HG03139 (cell line): Measurements from ENCODE around the gene PLA2G2C.
"Not testable (repeated sequence)": the region's sequence is repeated elsewhere in the genome, so short reads cannot be mapped to it uniquely, and the experiment has no call there.

Source experiments
- ATAC-seq: cut with Tn5 transposase; IDR thresholded peaks from one replicate; pipeline ENCODE4 v1.9.1; 2021; ENCODE audit not compliant: unreplicated experiment

The PLA2G2C gene

DNA sequence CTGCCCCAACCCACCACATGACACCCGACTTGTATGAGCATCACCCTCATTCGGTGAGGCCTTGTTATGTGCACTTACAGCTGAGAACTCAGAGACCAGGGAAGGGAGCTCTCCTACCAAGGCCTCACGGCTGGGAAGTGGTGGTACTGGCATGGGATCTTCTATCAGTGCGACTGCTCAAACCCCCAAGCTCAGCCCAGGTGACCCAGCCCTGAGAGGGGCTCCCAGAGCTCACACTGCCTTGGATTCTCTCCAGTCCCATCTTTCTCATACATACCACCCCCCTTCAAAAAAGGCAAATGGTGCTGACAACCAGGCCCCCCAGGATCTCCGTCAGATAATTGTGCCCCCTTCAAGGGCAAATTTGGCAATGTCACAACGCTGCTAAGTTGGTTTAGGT is 48.0 kb downstream of the PLA2G2C start:
- no peak for ATAC-seq

DNA sequence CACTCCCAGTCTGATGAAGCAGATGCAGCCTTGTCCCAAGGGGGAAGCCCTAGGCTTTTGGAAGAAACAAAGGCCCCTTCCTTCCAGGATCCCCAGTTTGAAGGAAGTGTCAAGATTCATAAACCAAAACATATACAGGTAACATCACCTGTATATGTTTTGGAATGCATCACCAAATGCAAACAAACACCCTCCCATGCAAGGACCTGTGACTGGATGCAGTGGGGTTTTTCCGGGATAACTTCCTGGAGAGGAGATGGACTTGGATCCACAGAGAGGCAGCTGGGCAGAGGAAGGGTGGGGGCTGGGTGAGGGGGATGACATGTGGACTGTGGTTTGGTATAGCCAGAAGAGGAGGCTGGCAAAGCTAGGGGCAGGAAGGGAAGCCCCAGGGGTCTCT is 48.7 kb downstream of the PLA2G2C start:
- no peak for ATAC-seq

DNA sequence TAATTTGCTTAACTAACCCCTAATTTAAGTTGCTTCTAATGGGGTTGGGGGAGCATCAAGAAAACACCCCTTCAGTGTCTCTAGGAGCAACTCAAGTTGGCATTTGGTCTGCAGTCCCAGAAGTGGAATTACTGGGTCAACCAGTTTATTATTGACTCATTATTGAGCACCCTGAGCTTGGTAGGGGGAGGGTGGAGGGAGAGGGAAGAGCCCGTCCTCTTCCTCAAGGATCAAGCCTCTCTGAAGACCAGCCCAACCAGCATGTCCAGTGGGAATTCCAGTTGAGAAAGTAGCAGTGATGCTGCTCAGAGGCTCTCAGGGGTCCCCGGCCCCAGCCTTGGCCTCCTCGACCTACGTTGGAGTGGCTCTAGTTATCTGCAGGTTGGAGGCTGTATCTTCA is 49.3 kb downstream of the PLA2G2C start:
- ATAC-seq = no peak

DNA sequence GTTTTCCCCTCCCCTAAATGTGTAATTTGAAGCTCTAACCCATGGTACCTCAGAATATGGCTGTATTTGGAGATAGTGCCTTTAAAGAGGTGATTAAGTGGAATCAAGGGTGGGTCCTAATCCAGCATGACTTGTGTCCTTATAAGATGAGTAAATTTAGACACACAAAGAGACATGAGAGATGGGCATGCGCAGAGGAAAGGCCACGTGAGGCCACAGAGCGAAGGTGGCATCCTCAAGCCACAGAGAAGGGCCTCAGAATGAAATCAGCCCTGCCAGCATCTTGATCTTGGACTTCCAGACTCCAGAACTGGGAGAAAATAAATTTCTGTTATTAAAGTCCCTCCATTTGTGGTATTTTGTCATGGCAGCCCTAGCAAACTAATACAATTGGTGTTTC is 50.1 kb downstream of the PLA2G2C start:
- no peak for ATAC-seq

DNA sequence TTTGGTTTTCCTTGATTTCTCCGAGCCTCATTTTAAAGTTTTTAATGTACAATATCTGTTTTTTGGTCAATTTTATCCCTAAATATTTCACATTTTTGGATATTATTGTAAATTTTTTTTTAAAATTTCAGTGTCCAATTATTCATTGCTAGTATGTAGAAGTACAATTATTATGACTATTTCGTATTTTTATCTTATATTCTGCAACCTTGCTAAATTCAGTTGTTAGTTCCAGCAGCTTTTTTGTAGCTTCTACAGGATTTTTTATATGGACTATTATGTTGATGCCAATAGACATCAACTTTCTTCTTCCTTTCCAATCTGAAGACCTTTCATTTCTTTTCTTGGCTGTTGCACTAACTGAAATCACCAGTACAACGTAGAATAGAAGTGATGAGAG is 51.3 kb downstream of the PLA2G2C start:
- ATAC-seq = no peak

DNA sequence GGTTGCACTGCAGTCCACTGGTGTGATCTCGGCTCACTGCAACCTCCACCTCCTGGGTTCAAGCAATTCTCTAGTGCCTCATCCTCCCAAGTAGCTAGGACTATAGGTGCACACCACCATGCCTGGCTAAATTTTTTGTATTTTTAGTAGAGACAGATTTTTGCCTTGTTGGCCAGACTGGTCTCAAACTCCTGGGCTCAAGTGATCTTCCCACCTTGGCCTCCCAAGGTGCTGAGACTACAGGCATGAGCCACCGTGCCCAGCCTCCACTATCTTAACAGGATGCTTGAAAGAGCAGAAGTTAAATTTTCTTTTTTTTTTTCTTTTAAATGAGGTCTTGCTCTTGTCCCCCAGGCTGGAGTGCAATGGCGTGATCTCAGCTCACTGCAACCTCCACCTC is 55.8 kb downstream of the PLA2G2C start:
- ATAC-seq = not testable (repeated sequence)

DNA sequence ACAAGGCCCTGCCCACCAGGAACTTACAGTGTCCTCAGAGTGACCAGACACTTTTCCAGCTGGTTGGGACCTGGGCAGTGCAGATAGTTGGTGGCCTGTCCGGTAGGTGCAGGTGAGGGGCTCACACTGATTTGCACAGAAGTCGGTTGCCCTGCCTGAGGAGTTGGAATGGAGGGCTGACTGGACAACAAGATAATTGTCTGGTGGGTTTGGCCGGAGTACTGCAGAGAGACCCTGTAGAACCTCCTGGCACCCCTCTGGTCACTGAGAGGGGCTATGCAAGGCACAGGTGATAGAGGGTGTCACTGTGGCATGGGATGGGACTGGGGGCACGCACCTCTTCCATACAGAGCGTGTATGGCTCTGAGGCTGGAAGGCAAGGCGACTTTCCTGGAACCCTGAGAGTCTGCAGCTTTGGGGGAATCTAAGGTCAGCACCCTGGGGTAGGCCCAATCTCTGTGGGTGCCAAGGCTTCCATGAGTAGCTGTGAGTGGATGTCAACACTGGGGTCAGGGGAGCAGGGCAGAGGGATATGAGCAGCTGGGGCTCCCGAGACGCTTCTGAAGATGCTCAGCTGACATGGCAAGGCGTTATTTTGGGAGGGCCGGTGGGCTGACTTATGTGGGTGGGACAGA is 59.4 kb downstream of the PLA2G2C start:
- no peak for ATAC-seq

DNA sequence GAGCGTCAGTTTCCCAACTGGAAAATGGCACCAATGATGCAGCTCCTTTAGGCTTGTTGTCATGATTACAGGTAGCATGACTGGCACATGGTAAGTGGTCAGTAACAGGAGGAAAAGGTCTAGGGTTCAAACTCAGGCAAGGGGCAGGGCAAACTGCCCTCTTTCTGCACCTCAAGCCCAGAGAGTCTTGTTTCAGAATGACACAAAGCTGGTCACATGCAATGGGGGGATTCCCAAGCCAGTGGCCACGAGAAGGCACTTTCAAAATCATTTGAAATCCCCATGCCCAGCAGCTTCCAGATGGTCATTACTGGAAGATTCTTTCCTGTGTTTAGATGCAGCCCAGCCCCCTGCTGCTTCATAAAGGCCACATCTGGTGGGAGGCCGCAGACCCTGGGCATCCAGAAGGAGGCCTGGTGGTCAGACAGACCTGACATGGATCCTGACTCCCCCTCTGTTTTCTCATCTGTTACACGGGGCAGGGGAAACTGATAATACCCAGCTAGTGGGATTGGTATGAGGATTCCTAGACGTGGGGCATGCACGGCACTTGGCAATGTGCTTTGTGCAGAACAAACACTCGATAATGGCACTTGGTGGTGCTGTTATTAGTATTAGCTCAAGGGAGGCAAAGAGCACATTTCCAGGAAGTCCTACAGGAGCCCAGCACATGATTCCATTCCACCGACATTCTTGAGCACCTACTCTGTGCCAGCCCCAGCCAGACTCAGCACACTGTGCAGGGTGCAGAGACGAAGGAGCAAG is 60.1 kb downstream of the PLA2G2C start:
- ATAC-seq = no peak

DNA sequence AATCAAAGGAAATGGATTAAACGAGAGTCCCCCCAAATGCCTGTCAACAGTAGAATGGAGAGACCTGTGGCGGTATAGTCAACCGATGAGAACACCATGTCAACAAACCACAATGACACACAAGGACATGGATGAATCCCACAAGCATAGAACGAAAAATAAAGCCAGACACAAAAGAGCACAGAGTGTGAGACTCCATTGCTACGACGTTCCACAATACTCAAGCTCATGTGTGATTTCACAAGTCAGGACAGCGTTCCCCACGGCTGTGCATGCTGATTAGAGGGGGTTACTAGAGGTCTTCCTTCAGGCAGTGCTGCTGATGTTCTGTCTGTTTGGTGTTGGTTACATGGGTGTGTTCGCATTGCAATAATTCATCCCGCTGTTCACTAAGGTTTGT is 61.2 kb downstream of the PLA2G2C start:
- ATAC-seq = no peak

DNA sequence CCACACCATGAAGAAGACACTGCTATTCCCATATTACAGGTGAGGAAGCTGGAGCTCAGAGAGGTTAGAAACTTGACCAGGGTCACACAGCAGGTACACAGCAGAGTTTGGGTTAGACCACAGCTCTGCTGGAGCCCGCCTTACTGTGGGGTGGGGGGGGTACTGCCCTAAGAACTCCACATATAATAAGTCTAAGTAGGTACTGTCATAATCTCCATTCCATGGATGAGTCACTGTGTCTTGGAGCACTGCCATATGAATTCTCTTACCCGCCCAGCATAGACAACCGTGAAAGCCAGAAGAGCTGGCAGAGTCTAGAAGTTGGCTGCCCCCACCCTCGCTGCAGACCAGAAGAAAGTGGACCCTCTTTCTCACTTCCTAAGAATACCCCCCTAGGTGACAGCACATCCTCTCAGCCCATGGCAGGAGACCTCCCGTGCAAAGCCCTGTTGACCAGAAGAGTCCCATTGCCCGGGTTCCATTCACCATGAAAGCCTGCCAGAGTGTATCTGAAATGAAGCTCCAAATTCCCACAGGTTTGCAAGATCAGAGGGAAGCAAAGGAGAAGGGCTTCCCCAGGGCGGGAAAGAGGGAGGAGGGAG is 61.8 kb downstream of the PLA2G2C start:
- ATAC-seq = no peak

DNA sequence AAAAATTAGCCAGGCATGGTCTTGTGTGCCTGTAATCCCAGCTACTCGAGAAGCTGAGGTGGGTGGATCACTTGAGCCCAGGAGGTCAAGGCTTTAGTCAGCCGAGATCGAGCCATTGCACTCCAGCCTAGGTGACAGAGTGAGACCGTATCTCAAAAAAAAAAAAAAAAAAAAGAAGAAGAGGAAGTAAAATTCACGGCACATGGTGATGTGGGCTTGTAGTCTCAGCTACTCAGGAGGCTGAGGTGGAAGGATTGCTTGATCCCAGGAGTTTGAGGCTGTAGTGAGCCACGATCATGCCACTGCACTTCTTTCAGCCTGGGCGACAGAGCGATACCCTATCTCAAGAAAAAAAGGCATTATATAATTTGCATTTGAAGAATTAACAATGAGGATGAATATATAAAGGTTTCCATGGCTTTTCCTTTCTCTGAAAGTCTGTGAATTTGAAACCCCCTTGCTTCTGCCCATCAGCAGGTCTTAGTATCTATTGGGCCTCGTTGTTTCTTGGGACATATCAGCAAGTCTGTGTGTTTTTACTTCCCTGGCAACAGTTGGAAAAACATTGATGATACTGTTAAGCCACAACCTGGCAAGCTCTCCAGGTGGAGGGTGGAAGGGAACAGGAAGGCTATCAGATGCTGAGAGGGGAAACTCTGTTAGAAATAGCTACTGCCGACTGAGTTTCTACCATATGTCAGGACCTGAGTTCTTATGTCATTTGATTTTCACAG is 62.4 kb downstream of the PLA2G2C start:
- no peak for ATAC-seq

DNA sequence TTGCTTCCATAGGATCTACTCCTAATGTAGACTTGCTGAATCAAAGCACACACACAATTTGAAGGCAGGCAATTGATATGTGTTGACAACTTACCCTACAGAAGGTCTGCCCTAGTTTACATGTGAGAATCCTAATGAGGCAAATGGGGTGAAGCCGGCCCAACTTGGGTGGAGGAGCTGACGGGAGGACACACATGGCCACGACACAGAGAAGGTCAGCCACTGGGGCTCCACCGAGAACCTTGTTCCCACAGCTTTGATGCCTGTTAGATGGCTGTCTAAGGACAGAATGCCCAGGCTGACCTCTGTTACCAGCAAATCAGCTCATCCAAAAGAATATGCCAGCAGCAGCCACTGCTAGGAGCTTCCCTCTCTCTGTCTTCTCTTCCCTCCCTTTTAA is 65.5 kb downstream of the PLA2G2C start:
- no peak for ATAC-seq

DNA sequence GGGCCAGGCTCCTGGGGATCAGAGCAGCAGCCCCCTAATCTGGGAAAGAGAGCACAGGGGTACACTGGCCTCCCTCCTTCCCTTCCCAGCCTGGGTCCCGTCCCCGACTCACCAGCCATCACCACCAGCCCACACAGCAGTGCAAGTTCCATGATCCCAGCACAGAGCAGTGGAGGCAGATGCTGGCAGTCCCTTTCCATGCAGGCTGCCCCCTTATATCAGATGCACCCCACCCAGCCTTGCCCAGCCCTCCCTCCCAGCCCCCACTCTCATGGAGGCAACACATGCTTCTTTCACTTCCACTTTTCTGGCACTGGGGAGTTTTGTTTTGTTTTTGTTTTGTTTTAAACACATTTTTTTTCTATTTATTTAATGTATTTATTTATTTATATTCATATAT is 67.0 kb downstream of the PLA2G2C start, which contains the start of gene PLA2G2D:
Gene PLA2G2D, minus strand, starts transcription at position 190 of the 400 bp plus-strand sequence. Its CDS starts 38 bp downstream, at position 152.
- ATAC-seq = no peak

DNA sequence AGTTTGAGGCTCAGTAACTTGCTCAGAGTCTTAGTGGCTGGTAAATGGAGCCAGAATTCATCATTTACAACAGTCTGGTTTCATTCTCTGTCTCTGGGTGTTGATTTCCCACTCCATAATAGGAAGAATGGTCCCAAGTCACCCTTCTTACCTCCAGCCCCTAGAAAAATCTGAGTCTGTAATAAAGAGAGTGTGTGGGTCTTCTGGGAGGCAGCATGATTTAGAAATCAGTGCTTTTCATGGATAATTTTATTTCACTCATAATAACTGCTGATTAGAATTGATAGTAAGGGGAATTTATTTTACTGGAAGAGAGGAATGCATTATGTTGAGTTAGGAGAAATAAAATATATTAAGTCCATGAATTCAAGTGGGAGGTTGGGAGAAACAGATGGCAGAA is 69.1 kb downstream of the PLA2G2C start:
- ATAC-seq = no peak

DNA sequence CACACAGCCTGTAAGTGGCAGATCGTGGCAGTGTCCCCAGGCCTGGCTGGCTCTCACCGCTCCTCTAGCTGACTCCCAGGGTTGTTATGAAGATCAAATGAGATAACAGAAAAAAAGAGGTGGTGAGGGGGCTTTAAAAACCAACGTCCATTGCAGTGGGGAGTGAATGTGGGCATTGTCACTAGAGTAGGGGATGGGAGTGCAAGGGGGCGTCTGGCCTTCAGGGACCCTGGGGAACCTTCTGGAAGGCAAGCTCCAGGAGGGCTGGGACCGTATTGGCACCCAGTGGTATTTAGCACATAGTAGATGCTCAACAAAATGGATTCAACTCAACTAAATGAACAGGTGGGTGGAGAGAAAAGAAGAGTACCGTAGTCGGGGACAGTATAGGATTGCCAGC is 70.4 kb downstream of the PLA2G2C start:
- ATAC-seq = no peak

DNA sequence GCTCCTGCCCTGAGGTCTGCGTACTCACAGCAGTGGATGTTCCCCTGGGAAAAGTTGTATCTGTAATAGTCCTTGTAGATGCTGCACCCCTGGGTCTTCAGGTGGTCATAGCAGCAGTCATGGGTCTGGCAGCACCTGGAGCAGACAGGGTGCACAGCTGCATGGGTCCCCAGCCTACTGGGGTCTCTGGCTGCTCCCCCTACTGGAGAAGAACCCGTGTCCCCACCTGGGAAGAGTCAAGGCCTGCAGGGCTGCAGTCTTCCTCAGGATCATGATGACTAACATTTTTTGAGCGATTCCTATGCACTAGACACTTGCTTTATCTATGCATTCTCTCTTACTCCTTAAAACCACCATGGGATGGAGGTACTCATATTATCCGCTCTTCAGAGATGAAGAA is 70.8 kb downstream of the PLA2G2C start:
- no peak for ATAC-seq

DNA sequence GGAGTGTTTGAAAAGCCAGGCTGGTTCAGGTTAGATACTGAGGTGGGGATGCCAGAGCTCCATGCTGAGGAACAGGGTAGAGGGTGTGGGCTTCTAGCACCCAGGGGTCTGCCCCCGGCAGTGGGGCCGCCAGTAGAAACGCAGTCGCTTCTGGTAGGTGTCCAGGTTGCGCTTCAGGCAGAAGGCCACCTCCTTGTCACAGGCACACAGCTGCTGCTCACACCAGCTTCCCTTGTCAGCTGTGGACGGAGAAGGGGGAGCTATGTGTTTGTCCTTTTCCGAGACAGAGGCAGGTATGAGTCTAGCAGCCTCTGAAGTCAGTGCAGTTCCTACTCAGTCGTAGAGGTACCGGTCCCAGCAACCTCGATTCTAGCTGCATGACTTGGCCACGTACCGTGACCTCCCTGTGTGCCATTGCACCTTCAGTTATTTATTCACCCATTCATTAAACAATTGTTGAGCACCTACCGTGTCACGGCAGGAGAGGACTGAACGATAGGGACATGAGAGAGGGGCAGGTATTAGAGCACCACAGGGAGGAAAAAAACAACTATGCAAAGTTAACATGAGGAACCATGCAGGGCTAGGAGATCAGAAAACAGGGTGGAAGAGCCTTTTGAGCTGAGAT is 72.2 kb downstream of the PLA2G2C start:
- ATAC-seq = no peak
